Measurements from ENCODE around the gene TCTN3.

TCTN3 gene

DNA sequence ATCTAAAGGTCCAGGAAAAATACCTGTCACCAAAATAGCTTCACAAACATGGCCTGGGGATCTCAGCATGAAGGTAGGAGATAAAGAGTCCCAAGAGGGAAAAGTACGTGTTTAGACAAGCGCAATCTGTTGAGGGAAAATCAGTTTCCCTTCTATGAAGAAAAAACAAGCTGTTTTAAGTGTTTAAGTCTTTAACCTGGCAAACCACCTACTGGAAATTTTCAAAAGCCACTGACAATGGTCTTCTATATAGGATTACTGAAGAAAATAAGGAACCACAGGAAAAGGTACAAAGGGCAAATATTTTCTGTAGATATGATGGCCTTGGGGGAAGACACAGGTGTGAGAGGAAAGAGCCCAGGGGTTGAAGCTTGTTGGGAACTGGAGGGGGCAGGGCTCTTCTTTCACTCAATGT, 58.4 kb downstream of the TCTN3 start:
- Histone ChIP-seq H3K27ac (ENCODE audit: extremely low read depth, low read depth, low read length) (no peak overlapping the region), H3K4me3 (ENCODE audit: low read depth, low read length) (no peak overlapping the region), H3K9me3 (ENCODE audit: control insufficient read depth, insufficient read depth, low read depth, low read length) (no peaks in the 10 kb centered on the region), H3K36me3 (ENCODE audit: control insufficient read depth in 2 of 2, insufficient read depth in 1 of 2, low read length in 2 of 2) (peaks cover 76 to 94% of the 10 kb centered on the region in 2 experiments), H3K4me1 (ENCODE audit: control insufficient read depth, insufficient read depth, low read length) (no peaks in the 10 kb centered on the region)
- ChIA-PET CTCF (interaction anchor here (0.6 to 1.1 kb wide), 2 partner anchors 9 to 472 kb away, joined by 3 read pairs; no protein-coding TSS in a partner anchor), POLR2A (no interaction called here)
- TF ChIP-seq ZNF747 (tag by site-specific recombination; IDR thresholded peaks at IDR 0.05) (no peak), ZNF202 (tag by site-specific recombination; IDR thresholded peaks at IDR 0.05; ENCODE audit: borderline replicate concordance) (no peak), ZNF341 (tag by site-specific recombination; IDR thresholded peaks at IDR 0.05; ENCODE audit: low read depth) (no peak), ZSCAN18 (tag by site-specific recombination; IDR thresholded peaks at IDR 0.05) (no peak), ZNF433 (tag by site-specific recombination; IDR thresholded peaks at IDR 0.05; ENCODE audit: low read depth) (no peak), ZNF626 (tag by site-specific recombination; IDR thresholded peaks at IDR 0.05) (no peak), ZBTB8A (tag by site-specific recombination; IDR thresholded peaks at IDR 0.05) (no peak), KLF8 (tag by site-specific recombination; IDR thresholded peaks at IDR 0.05) (no peak), ZEB2 (tag by site-specific recombination; IDR thresholded peaks at IDR 0.05) (no peak), ZNF791 (tag by site-specific recombination; IDR thresholded peaks at IDR 0.05) (no peak), KLF1 (tag by site-specific recombination; IDR thresholded peaks at IDR 0.05) (no peak), ZNF274 (IDR thresholded peaks at IDR 0.05; ENCODE audit: low read length) (no peak), ZNF274 (tag by site-specific recombination; IDR thresholded peaks at IDR 0.05; ENCODE audit: borderline replicate concordance) (no peak), SP3 (tag by site-specific recombination; IDR thresholded peaks at IDR 0.05) (no peak), ZNF174 (tag by site-specific recombination; IDR thresholded peaks at IDR 0.05) (no peak)

- TF ChIP-seq PRDM4 (tag by site-specific recombination; IDR thresholded peaks at IDR 0.05) = 0 out of 2 replicates have a peak, but pooled peaks have one; percentile 42
- TF ChIP-seq SP7 (tag by site-specific recombination; IDR thresholded peaks at IDR 0.05) = peak; percentile 82
- TF ChIP-seq ZNF138 (tag by site-specific recombination; IDR thresholded peaks at IDR 0.05; ENCODE audit: borderline replicate concordance) = no peak
- POLR2A ChIA-PET = no interaction called here
- CTCF ChIA-PET = no interaction called here
- Histone ChIP-seq H3K4me3 (ENCODE audit: low read depth, low read length) (no peak overlapping the region), H3K36me3 (ENCODE audit: control insufficient read depth in 2 of 2, insufficient read depth in 1 of 2, low read length in 2 of 2) (peaks cover 47 to 98% of the 10 kb centered on the region in 2 experiments), H3K9me3 (ENCODE audit: control insufficient read depth, insufficient read depth, low read depth, low read length) (no peaks in the 10 kb centered on the region), H3K4me1 (ENCODE audit: control insufficient read depth, insufficient read depth, low read length) (no peaks in the 10 kb centered on the region), H3K27ac (ENCODE audit: extremely low read depth, low read depth, low read length) (no peak overlapping the region)
Measured at GRCh38 chr10:95628786-95629185, 64.9 kb downstream of the TCTN3 start.

DNA sequence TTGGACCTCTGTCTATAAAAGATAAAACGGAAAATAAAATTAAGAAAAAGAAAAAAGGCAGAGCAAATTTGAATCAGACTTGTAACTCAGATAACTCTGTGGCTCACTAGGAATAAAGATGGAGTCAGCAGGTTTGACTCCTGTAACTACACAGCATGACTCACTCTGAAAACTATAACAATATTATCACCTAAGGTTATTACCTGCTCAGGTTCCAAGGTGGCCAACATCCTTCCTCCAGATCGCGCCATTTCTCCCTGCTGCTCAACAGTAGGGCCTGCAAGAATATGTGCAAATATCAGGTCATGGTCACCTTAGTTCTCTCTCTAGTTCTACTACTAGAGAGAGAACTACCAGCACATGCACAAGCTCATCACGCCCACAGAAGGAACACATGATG, 67.2 kb downstream of the TCTN3 start:
- Histone ChIP-seq H3K36me3 (ENCODE audit: control insufficient read depth in 2 of 2, insufficient read depth in 1 of 2, low read length in 2 of 2) (peaks cover 48 to 85% of the 10 kb centered on the region in 2 experiments), H3K4me1 (ENCODE audit: control insufficient read depth, insufficient read depth, low read length) (no peaks in the 10 kb centered on the region), H3K4me3 (ENCODE audit: low read depth, low read length) (no peak overlapping the region), H3K27ac (ENCODE audit: extremely low read depth, low read depth, low read length) (no peak overlapping the region), H3K9me3 (ENCODE audit: control insufficient read depth, insufficient read depth, low read depth, low read length) (no peaks in the 10 kb centered on the region)
- ChIA-PET POLR2A (no interaction called here), CTCF (interaction anchor here (0.6 to 1.5 kb wide), 2 partner anchors 9 to 255 kb away, joined by 3 read pairs; no protein-coding TSS in a partner anchor)
- TF ChIP-seq ZNF132 (tag by site-specific recombination; IDR thresholded peaks at IDR 0.05; ENCODE audit: borderline replicate concordance) = no peak
- TF ChIP-seq ZNF48 (tag by site-specific recombination; IDR thresholded peaks at IDR 0.05) = no peak
- TF ChIP-seq YY2 (tag by site-specific recombination; IDR thresholded peaks at IDR 0.05) = no peak
- no peak for TF ChIP-seq ZNF785 (tag by site-specific recombination; IDR thresholded peaks at IDR 0.05)
- no peak for TF ChIP-seq PRDM10 (tag by site-specific recombination; IDR thresholded peaks at IDR 0.05)
- TF ChIP-seq ZNF23 (tag by site-specific recombination; IDR thresholded peaks at IDR 0.05; ENCODE audit: borderline replicate concordance) = no peak
- no peak for TF ChIP-seq ZNF449 (tag by site-specific recombination; IDR thresholded peaks at IDR 0.05)

Measured in HEK293 (cell line).